Embryonic facial prominence (tissue), 1 donor: Measurements from ENCODE around the gene HOXA11.

Experiments used
- DNase-seq: peaks from one replicate; pipeline ENCODE4 v3.0.0-alpha.2; 2016; ENCODE audit errors: extremely low spot score

HOXA11 gene

GRCh38 chr7:27169658-27170425, 15.2 kb downstream of the HOXA11 start:
- no peak for DNase-seq

- no peak for DNase-seq
These were observed 16.6 kb downstream of the HOXA11 start for GRCh38 chr7:27168265-27168947.

GRCh38 chr7:27167916-27168264, 17.1 kb downstream of the HOXA11 start:
- no peak for DNase-seq

- no peak for DNase-seq
These were observed 18.2 kb downstream of the HOXA11 start for GRCh38 chr7:27166531-27167505.

- DNase-seq: no peak
These were observed 19.0 kb downstream of the HOXA11 start for GRCh38 chr7:27165996-27166530.

- DNase-seq: no peak
These were observed 19.7 kb downstream of the HOXA11 start, which contains the start of gene HOXA9 for GRCh38 chr7:27165089-27165995. TSS of gene HOXA9 (minus strand) at chr7:27165537. CDS start at chr7:27165457, 80 bp downstream.

GRCh38 chr7:27164367-27165088, 20.5 kb downstream of the HOXA11 start:
- no peak for DNase-seq

GRCh38 chr7:27164045-27164366, 21.0 kb downstream of the HOXA11 start:
- no peak for DNase-seq

- DNase-seq: no peak
These were observed 21.6 kb downstream of the HOXA11 start for GRCh38 chr7:27163288-27164044.

- DNase-seq: no peak
These were observed 22.3 kb downstream of the HOXA11 start for GRCh38 chr7:27162561-27163287.

GRCh38 chr7:27161721-27162560, 23.1 kb downstream of the HOXA11 start:
- DNase-seq: no peak

GRCh38 chr7:27161214-27161720, 23.8 kb downstream of the HOXA11 start:
- DNase-seq: no peak

- peak; percentile 78 for DNase-seq
These were observed 24.4 kb downstream of the HOXA11 start for GRCh38 chr7:27160546-27161213.

GRCh38 chr7:27160145-27160545, 24.9 kb downstream of the HOXA11 start:
- no peak for DNase-seq

- no peak for DNase-seq
These were observed 25.5 kb downstream of the HOXA11 start for GRCh38 chr7:27159266-27160144.
